Hindlimb muscle (tissue), 1 donor: ENCODE results near the gene CSF3R. TPM values are rescaled to one million over a fixed set of nuclear protein-coding genes. Genes with fewer than 3 reads are reported as not detected.
"Not testable (repeated sequence)": the region's sequence is repeated elsewhere in the genome, so short reads cannot be mapped to it uniquely, and the experiment has no call there.

Experiments used
- DNase-seq: peaks from one replicate; pipeline ENCODE4 v3.0.0-alpha.2; 2013
- polyA plus RNA-seq: library from polyadenylated mRNA; unstranded; fragments of 120-200 nt; gene quantifications from one replicate; pipeline ENCODE4 v1.2.1, GENCODE V29; 2013; ENCODE audit not compliant: insufficient read length

Gene CSF3R
- polyA plus RNA-seq, 1 donor = 3.8 TPM

DNA sequence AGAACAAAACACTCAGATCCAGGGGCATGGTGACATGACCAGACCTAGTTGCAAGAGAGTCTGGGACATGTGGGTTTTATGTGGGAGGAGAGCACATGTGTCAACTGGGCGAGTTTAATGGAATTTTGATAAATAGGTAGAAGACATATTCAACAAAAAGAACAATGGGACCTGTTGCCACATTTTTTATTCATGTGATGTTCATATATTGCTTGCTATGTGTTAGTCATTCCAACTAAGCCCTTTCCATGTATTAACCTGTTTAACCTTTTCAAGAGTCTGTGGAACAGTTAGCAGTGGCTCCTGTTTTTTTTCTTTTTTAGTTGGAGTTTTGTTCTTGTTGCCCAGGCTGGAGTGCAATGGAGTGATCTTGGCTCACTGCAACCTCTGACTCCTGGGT, 30.1 kb upstream of the CSF3R start:
- DNase-seq = no peak

DNA sequence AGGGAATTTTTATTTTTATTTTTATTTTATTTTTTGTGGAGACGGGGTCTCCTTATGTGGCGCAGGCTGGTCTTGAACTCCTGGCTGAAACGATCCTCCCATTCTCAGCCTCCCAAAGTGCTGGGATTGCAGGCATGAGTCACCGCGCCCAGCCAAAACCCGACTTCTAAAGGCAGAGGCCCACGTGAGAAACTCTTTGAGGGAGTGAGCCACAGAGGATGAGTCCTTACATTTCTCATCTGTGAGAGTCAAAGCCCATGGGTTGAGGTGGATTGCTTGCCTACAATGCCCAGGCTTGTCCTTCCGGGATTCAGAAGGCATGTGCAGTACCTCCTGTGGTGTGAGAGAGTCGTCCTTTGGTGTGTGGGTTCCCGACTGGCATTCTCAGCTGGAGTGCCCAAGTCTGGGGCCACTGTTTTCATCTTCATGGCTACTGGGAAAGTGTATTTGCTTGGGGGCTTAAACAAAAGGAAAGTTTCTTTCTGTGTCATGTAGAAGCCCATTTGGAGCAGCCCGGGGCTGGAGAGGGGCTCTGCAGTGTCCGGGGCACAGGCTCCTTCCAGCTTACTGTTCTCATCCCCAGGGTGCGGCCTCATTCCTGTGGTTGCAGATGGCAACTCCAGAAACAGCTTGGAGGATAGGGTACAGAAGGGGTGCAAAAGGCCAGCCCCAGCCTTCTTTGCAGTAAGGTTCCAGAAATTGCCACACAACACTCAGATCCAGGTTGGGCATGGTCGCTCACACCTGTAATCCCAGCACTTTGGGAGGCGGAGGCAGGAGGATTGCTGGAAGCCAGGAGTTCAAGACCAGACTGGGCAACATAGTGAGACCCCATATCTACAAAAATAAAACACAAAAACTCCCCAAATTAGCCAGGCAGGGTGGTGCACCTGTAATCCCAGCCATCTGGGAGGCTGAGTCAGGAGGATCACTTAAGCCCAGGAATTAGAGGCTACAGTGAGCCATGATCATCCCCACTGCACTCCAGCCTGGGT, 29.4 kb upstream of the CSF3R start:
- DNase-seq = no peak

DNA sequence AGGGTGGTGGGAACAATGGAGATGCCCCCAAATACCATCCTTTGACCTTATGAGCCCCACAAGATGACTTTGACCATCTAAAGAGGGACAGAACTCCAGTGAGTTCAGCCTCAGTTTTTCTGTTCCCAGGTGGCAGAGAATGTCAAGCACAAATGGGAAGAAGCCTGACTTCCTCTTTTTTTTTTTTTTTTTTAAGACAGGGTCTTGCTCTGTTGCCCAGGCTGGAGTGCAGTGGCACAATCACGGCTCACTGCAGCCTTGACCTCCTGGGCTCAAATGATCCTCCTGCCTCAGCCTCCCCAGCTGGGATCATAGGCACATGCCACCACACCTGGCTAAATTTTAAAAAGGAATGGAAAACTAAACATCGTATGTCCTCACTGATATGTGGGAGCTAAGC, 28.5 kb upstream of the CSF3R start:
- DNase-seq = not testable (repeated sequence)

DNA sequence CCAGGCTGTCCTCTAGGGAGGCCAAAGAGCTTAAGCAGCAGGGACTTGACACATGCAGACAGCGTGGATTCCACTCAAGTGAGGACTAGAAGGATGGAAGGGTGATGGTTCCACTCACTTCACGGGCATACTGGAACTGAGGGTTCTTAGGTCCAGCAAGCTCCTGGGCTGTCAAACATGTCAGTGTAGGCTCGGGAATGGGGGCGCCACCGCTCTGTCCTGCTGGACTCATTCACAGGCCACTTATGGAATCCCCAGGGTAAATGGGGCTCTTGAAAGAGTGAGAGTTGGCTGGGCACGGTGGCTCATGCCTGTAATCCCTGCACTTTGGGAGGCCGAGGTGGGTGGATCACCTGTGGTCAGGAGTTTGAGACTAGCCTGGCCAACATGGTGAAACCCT, 27.7 kb upstream of the CSF3R start:
- no peak for DNase-seq

DNA sequence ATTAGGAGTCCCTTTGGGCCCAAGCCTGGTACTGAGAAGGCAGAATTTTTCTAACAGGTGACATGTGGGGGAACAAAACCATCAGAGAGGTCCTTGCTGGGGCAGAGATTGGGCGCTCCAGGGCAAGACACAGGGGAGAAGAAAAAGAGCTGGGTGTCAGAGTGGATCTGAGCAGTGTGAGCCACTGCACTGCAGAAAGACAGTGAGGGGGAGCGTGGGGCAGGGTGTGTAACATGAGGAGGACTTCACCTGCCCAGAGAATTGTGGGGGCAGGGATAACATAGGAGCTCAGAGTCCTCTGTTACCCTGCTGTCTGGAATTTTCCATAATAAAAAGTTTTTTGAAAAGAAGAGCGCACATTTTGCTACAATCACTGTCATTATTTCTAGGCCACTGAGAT, 25.5 kb upstream of the CSF3R start:
- no peak for DNase-seq

DNA sequence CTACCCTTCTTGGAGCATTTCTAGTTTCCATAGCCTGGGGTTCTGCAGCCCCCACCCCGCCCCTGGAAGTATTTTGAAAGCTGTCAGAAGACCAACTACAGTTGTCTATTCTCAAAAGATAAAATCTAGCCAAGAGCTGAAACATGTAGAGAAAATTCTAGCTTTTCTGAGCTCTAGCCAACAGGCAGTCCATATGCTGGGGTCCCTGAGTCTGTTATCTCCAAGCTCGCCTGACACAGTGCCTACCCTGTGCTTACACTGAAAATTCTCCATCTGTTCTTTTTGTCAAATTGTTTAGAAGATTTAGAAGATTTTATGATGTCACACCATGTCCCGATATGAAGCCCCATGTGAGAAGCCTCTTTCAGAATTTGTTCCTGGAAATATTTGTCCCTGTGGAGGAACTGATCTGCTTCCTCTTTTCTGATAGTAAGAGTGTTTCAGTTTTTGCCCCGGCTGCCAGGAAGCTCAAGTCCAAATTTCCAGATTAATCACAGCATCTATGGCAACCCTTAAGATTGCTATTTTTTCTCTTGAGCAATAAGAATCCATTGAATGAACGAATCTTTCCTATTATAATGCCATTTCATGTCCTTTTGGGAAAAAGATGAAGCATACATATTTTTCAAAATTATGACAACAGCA, 23.7 kb upstream of the CSF3R start:
- no peak for DNase-seq

DNA sequence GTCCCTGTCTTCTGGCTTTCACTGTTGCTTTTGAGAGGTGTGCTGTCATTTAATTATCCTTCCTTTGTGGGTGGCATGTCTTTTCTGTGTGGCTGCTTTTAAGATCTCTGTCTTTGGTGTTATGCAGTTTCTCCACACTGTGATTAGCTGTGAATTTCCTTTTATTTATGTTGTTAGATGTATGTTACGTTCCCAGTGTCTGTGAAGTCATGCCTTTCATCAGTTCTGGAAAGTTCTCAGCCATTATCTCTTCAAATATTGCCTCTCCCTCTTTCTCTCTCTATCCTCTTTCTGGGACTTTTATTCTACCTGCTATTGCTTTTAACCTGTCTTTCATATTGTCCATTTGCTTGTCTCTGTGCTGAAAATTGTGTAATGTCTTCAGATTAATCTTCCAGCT, 21.0 kb upstream of the CSF3R start:
- no peak for DNase-seq

DNA sequence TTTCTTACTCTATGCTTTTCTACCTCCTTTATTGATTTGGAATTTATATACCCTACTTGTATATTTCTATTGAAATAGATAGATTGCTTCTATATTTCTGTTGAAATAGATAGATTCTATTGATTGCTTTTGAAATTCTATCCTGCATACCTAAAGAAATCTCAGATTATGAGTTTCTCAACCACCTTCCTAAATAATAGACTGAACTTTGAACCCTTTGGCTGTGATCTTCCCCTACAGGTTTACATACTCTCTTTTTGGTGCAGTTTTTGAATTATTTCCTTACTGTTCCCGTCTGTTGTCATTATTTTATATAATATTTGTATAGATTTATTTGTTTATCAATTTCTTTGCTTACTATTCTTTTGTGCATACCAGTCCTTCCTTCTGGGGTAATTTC, 20.4 kb upstream of the CSF3R start:
- no peak for DNase-seq

DNA sequence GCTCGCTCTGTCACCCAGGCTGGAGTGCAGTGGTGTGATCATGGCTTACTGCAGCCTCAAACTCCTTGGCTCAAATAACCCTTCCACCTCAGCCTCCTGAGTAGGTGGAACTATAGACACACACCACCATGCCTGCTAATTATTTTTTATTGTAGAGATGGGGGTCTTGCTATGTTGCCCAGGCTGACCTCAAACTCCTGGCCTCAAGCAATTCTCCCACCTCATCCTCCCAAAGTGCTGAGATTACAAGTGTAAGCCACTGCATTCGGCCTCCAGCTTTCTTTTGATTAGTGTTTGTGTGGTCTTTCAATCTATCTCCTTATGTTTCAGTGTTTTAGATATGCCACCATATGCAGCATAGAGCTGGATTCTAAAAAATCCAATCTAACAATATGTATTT, 19.9 kb upstream of the CSF3R start:
- no peak for DNase-seq

DNA sequence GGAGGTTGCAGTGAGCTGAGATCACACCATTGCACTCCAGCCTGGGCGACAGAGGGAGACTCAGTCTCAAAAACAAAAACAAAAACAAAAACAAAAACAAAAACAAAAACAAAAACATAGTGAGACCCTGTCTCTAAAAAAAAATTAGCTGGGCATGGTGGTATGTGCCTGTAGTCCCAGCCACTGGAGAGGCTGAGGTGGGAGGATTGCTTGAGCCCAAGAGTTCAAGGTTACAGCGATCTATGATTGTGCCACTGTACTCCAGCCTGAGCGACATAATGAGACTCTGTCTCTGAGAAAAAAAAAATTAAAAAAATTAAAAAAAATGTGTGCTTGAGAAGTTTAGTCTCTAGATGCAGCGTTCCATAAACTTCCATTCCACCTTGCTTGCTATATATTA, 19.2 kb upstream of the CSF3R start:
- not testable (repeated sequence) for DNase-seq

DNA sequence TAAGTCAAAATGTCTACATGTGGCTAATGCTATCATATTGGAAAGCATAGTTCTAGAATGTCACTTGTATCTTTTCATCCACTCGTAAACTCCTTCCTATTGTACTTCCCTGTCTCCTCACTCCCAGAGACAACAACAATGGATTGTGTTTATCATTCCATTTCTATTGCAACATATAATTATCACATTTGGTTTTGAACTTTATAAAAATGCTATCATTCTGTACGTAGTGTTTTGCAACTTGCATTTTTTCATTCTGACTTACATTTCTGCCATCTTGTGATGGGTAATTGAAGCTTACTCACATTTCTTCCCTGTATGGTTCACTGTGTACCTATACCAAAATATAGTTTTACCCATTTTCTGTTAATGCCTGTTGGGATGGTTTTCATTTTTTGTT, 14.5 kb upstream of the CSF3R start:
- no peak for DNase-seq

DNA sequence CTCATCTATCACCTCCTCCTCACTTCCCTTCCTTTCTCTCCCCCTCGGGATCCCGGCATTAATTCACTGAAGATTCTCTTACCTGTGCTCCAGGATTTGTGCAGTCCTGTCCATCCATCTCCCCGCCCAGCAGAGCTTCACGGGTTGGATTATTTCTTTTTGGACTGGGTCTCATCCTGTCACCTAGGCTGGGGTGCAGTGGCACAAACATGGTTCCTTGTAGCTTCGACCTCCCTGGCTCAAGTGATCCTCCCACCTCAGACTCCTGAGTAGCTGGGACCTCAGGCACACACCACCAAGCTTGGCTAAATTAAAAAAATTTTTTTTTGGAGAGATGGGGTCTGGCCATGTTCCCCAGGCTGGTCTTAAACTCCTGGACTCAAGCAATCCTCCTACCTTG, 12.3 kb upstream of the CSF3R start:
- DNase-seq = no peak

DNA sequence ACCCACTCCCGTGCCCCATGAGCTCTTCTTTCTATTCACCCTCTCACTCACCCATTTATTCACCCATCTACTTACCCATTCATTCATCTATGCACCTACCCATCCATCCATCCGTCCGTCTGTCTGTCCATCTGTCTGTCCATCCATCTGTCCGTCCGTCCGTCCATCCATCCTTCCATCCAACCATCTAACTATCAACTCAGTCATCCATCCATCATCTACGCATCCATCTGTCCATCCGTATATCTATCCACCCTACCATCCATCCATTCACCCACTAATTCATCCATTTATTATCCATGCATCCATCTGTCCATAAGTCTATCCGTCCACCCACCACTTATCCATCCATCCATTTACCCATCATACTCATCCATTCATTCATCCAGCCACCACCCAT, 10.8 kb upstream of the CSF3R start:
- DNase-seq = no peak

DNA sequence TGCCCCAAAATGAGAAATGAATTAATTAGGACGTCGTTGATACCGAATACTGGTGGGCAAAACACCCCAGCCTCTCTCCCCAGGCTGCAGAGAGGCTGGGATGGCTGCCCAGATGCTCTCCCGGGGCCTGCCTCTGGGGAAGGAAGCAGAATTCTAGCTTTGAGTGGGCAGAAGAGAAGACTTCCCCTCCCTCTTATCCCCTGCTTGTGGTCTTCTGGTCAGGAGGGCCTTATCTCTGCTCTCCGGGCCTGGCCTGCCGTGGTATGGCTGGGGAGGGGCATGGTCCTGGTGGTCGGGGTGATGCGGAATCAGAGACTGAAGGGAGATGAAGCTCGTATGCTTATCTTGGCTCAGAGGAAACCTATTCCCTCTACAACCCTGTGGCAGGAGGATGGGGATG, 9.8 kb upstream of the CSF3R start:
- no peak for DNase-seq

DNA sequence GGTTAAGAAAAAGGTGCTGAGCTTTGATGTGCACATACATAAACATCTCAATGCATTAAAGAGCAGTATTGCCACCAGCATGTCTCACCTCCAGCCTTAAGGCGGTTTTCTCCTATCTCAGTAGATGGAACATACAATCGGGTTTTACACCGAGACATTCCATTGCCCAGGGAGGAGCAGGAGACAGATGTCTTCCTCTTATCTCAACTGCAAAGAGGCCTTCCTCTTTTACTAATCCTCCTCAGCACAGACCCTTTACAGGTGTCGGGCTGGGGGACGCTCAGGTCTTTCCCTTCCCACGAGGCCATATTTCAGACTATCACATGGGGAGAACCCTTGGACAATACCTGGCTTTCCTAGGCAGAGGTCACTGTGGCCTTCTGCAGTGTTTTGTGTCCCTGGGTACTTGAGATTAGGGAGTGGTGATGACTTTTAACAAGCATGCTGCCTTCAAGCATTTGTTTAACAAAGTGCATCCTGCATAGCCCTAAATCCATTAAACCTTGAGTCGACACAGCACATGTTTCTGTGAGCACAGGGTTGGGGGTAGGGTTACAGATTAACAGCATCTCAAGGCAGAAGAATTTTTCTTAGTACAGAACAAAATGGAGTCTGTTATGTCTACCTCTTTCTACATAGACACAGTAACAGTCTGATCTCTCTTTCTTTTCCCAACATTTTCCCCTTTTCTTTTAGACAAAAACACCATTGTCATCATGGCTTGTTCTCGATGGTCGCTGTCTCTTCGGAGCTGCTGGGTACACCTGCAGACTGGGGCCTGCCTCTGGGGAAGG, 6.7 kb upstream of the CSF3R start:
- DNase-seq = not testable (repeated sequence)

DNA sequence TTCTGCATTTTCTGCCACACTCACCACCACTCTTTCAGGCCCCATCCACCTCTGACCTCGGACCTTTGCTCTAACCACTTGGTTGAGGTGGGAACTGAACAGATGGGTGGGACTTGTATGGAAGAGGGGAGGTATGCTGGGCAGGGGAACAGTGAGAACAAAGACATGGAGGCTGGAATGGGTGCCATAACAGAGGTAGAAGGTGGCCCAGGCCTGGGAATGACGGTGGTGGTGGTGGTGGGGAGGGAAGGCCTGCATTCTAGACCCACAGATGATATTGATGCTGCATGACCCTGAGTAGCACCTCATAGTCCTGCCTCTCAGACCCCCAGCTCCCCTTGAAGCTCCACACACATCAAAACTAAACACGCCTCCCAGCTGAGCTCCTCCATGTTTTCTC, 5.2 kb upstream of the CSF3R start:
- DNase-seq = no peak

DNA sequence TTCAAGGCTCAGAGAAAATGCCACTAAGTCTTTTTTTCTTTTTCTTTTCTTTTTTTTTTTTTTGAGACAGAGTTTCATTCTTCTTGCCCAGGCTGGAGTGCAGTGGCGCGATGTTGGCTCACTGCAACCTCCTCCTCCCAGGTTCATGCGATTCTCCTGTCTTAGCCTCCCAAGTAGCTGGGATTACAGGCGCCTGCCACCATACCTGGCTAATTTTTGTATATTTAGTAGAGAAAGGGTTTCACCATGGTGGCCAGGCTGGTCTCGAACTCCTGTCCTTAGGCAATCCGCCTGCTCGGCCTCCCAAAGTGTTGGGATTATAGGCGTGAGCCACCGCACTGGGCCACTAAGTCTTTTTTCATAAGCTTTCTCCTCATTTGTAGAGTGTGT, 4.6 kb upstream of the CSF3R start:
- not testable (repeated sequence) for DNase-seq

DNA sequence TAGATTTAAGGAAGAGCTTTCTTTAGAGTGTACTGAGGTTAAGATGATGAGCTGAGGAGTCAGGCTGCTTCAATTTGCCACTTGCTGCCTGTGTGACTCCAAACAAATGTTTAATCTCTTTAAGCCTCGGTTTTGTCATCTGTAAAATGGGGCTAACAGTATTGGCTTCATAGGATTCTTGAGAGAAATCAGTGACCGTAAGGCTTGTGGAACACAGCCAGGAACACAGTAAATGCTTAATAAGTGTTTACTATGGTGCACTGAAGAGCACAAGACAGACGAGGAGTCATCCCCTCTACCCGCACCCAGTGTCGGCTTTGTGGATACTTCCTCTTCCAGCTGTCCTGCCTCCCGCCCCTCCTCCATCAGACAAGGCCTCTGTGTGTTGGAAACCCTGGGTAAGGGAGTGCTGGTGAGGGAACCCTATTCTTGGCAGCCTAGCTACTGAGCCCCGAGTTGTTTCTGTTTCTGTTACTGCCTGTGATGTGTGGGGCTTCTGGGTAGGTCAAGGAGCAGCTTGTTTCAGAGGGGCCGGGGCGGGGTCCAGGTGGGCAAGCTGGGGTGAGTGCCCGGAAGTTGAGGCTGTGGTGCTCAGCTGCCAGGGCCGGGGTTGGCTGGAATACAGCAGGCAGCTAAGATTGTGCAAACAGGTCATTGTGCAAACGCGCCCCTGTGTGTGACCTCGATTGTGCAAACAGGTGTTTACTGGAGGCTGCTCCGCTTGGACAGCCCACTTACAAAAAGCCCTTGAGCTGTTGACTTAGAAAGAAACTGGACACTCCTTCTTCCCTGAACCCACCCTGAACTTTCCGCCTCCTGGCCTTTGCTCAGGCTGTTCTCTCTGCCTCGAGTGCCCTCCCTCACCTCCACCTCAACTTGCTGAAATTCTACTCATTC, 4.0 kb upstream of the CSF3R start:
- no peak for DNase-seq

DNA sequence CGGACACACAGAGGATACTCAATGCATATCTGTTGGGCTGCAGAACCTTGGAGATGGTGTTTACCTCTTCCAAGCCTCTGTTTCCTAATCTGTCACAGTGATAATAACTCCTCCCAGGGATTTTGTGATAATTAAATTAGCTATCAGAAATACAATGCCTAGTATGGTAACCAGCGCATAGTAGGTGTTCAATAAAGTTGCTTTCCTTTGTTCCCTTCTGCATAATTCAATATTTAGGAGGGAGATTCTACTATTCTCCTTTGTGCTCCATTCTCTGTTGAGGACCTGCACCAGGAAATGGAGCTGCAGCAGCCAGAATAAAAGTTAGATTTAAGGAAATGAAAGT, 3.4 kb upstream of the CSF3R start:
- no peak for DNase-seq

DNA sequence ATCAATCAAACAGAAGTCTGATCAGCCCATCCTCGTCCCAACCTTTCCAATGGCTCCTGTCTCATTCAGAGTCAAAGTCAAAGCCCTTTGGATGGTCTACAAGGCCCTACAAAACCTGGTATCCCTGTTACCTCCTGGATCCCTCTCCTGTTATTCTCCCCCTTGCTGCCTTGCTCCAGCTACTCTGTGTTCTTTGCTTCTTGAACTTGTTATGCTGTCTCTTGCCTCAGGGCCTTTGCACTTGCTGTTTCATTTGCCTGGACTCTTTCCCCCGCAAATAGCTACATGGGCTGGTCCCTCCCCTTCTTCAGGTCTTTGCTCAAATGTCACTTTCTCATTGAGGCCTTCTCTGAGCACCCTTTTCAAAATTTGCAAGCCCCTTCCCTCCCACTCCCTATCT, 1.4 kb upstream of the CSF3R start:
- DNase-seq = no peak

DNA sequence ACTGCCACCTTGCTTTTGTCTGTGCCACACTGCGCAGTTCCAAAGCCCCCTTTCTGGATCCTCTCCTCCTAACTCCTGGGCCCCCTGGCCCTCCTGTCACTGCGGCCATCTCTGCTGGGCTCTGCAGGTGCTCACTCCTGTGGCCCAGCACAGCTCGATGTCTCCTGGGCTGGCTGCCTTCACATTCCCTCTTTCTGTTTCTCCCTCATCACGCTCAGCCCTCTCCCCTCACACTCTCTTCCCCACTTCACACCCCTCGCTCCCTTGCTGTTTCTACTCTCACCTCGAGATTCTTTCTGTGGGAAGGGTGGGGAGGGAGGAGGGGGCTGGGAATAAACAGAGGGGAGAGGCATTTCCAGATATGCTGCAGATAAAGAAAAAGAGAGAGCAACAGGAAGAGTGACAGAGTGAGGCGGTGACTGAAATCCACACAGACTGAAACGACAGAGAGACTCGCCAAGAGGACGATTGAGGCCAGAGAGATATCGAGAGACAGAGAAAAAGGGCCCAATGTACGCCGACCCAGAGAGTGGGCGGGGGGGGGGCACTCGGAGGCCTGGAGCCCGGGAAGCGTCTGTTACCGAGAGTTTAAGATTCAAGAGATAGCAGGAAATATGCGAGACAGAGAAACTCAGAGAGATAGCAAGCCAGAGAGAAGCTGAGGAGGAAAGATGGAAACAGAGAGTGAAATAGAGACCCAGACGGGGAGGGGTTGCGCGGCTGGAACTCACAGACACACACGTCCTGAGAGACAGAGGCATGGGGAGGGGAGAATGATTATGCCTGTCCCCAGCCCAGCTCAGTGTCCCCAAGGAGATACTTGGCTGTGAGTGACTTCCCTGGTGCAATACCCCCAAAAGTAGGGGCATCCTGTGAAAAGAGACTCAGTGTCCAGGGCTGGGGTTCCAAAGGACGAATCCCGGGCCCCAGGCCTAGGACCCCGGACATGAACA, 666 bp downstream of the CSF3R start:
- DNase-seq = no peak
